ENCODE measurements around the gene PRKAB2.
"Not testable (repeated sequence)": the region's sequence is repeated elsewhere in the genome, so short reads cannot be mapped to it uniquely, and the experiment has no call there.

DNA sequence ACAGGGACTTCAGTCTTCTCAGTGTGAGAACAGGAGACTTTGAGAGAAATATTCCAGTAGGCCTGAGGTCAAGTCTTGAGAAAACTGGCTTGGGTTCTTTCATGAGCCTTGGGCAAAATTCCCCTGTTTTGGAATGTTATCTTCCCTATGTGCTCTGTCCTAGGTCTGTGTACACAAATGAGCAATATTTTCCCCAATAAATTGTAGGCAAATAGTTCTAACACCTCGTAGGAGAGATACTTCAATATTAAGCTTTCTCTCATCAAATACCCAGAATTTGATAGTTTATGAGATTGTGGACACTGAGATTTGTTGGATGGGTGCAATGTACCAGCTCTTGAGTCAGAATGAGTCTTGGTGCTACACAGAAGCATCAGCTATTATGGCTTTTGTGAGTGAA, 57.9 kb downstream of the PRKAB2 start:
- TF ChIP-seq POLR2A (IDR thresholded peaks at IDR 0.05; ENCODE audit: insufficient read depth in 1 of 2, low read depth in 2 of 2, low read length in 2 of 2); ZNF720 (CRISPR knock-in tag; IDR thresholded peaks at IDR 0.05); POLR2AphosphoS5 (IDR thresholded peaks at IDR 0.05; ENCODE audit: low read depth, low read length); ATF6 (CRISPR knock-in tag; conservative IDR thresholded peaks at IDR 0.05); ASH2L (IDR thresholded peaks at IDR 0.05; ENCODE audit: insufficient read length, low read depth, low read length); ZIK1 (CRISPR knock-in tag; IDR thresholded peaks at IDR 0.05; ENCODE audit: borderline replicate concordance, low read depth); MAFG (CRISPR knock-in tag; IDR thresholded peaks at IDR 0.05); REST (IDR thresholded peaks at IDR 0.05; ENCODE audit: borderline replicate concordance in 1 of 2, low read depth in 1 of 2, low read length in 2 of 2); TAF1 (CRISPR knock-in tag; IDR thresholded peaks at IDR 0.05); YEATS2 (CRISPR knock-in tag; IDR thresholded peaks at IDR 0.05; ENCODE audit: borderline replicate concordance); ZNF768 (CRISPR knock-in tag; IDR thresholded peaks at IDR 0.05): not testable (repeated sequence)
- TF ChIP-seq, protein P1, sequence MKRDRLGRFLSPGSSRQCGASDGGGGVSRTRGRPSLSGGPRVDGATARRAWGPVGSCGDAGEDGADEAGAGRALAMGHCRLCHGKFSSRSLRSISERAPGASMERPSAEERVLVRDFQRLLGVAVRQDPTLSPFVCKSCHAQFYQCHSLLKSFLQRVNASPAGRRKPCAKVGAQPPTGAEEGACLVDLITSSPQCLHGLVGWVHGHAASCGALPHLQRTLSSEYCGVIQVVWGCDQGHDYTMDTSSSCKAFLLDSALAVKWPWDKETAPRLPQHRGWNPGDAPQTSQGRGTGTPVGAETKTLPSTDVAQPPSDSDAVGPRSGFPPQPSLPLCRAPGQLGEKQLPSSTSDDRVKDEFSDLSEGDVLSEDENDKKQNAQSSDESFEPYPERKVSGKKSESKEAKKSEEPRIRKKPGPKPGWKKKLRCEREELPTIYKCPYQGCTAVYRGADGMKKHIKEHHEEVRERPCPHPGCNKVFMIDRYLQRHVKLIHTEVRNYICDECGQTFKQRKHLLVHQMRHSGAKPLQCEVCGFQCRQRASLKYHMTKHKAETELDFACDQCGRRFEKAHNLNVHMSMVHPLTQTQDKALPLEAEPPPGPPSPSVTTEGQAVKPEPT (CRISPR knock-in tag; IDR thresholded peaks at IDR 0.05; ENCODE audit: low read depth) = not testable (repeated sequence)
- TF ChIP-seq, protein P2, sequence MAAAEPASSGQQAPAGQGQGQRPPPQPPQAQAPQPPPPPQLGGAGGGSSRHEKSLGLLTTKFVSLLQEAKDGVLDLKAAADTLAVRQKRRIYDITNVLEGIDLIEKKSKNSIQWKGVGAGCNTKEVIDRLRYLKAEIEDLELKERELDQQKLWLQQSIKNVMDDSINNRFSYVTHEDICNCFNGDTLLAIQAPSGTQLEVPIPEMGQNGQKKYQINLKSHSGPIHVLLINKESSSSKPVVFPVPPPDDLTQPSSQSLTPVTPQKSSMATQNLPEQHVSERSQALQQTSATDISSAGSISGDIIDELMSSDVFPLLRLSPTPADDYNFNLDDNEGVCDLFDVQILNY (CRISPR knock-in tag; conservative IDR thresholded peaks at IDR 0.05) = not testable (repeated sequence)
